ENCODE measurements around the gene UBXN6. TPM values are rescaled to one million over a fixed set of nuclear protein-coding genes. Genes with fewer than 3 reads are reported as not detected.

Gene UBXN6
- total and polyA plus RNA-seq, 2 experiments from 2014 or later: 19.1 to 21.6 TPM

- TF ChIP-seq POLR2AphosphoS5 (IDR thresholded peaks at IDR 0.05; ENCODE audit: low read depth) (no peak; the same call in 1 of the 2 replicates), CTCF (conservative IDR thresholded peaks at IDR 0.05; ENCODE audit: low read depth in 2 of 2) (0 out of 4 replicates have a peak, but pooled peaks of 1 of the 2 experiments have one; percentile 1)
- H3K9me2 ChIP-seq (ENCODE audit: insufficient read depth): no peaks in the 10 kb centered on the region
- no peaks in the 10 kb centered on the region for H3K4me1 ChIP-seq (ENCODE audit: insufficient read depth)
- no peak for DNase-seq (ENCODE audit: low spot score)
- H3K36me3 ChIP-seq (ENCODE audit: insufficient read depth): no peaks in the 10 kb centered on the region; the same call in 1 of the 2 replicates
- peak; percentile 5 for ATAC-seq
- peaks cover 21% of the 10 kb centered on the region; the same call in 1 of the 2 replicates for H3F3A ChIP-seq (replicated peaks; ENCODE audit: low read depth)
- no peak overlapping the region for H2AFZ ChIP-seq
- Mint-ChIP-seq H3K9me3 (no peaks in the 10 kb centered on the region; the same call in 1 of the 3 replicates), H3K27me3 (ENCODE audit: insufficient read depth, low read depth, poor library complexity) (peaks cover 46% of the 10 kb centered on the region), H3K27ac (no peak overlapping the region), H3K36me3 (ENCODE audit: low read depth) (peaks cover 50% of the 10 kb centered on the region), H3K4me1 (peaks cover 13% of the 10 kb centered on the region; the same call in 2 of the 3 replicates), H3K4me3 (no peak overlapping the region)
- H3K27ac ChIP-seq (ENCODE audit: low read depth): 0 out of 2 replicates have a peak overlapping the region, but pooled peaks have one; percentile 32
- no peaks in the 10 kb centered on the region for H3K79me2 ChIP-seq (replicated peaks; ENCODE audit: insufficient read depth)
- H4K20me1 ChIP-seq (replicated peaks; ENCODE audit: insufficient read depth): peaks cover 19% of the 10 kb centered on the region
- no peak overlapping the region for H3K4me3 ChIP-seq
- no peak overlapping the region for H3K4me2 ChIP-seq
- H3K27me3 ChIP-seq (ENCODE audit: insufficient read depth): no peaks in the 10 kb centered on the region
These were observed 11.5 kb downstream of the UBXN6 start for GRCh38 chr19:4445963-4446703.

GRCh38 chr19:4444765-4445741 is 12.5 kb downstream of the UBXN6 start:
- DNase-seq (ENCODE audit: low spot score): no peak
- no peak overlapping the region; the same call in 1 of the 2 replicates for H3K27ac Mint-ChIP-seq
- Histone ChIP-seq H4K20me1 (replicated peaks; ENCODE audit: insufficient read depth) (peaks cover 24% of the 10 kb centered on the region), H2AFZ (no peak overlapping the region), H3K27me3 (ENCODE audit: insufficient read depth) (no peaks in the 10 kb centered on the region), H3K27ac (ENCODE audit: low read depth) (peak overlapping the region; percentile 26; the same call in 1 of the 2 replicates), H3K4me2 (no peak overlapping the region), H3K9me2 (ENCODE audit: insufficient read depth) (no peaks in the 10 kb centered on the region), H3K4me3 (no peak overlapping the region), H3K79me2 (replicated peaks; ENCODE audit: insufficient read depth) (no peaks in the 10 kb centered on the region), H3K4me1 (ENCODE audit: insufficient read depth) (no peaks in the 10 kb centered on the region), H3F3A (replicated peaks; ENCODE audit: low read depth) (peaks cover 24% of the 10 kb centered on the region; the same call in 1 of the 2 replicates), H3K36me3 (ENCODE audit: insufficient read depth) (peaks cover 5% of the 10 kb centered on the region)
- no peaks in the 10 kb centered on the region; the same call in 1 of the 3 replicates for H3K9me3 Mint-ChIP-seq
- no peak for TF ChIP-seq ETS1 (IDR thresholded peaks at IDR 0.05)
- no peak for TF ChIP-seq NANOG (IDR thresholded peaks at IDR 0.05; ENCODE audit: borderline replicate concordance)
- no peak for TF ChIP-seq ZNF114 (CRISPR knock-in tag; IDR thresholded peaks at IDR 0.05)
- TF ChIP-seq POLR2AphosphoS5 (IDR thresholded peaks at IDR 0.05; ENCODE audit: low read depth): peak; percentile 44
- TF ChIP-seq ZNF462 (CRISPR knock-in tag; IDR thresholded peaks at IDR 0.05): no peak
- peak overlapping the region; percentile 17; the same call in 1 of the 3 replicates for H3K4me3 Mint-ChIP-seq
- peaks cover 46% of the 10 kb centered on the region for H3K27me3 Mint-ChIP-seq (ENCODE audit: insufficient read depth, low read depth, poor library complexity)
- peaks cover 53% of the 10 kb centered on the region for H3K36me3 Mint-ChIP-seq (ENCODE audit: low read depth)
- no peak for ATAC-seq
- peaks cover 13% of the 10 kb centered on the region; the same call in 2 of the 3 replicates for H3K4me1 Mint-ChIP-seq
